ENCODE measurements around the gene SNX22. TPM values are rescaled to one million over a fixed set of nuclear protein-coding genes. Genes with fewer than 3 reads are reported as not detected.
"Not testable (repeated sequence)": the region's sequence is repeated elsewhere in the genome, so short reads cannot be mapped to it uniquely, and the experiment has no call there.

The SNX22 gene
- total RNA-seq, result under 1 TPM; 0.19 to 0.47 TPM

- DNase-seq, result peak; percentile 12
- intact Hi-C loops (cut with micrococcal nuclease), result loop anchor here (2.0 to 10.0 kb wide), 4 partner anchors 317 to 685 kb away; partner anchors contain the start of gene HERC1
These were observed at the start of gene SNX22 for GRCh38 chr15:64151727-64152506. SNX22 (plus strand) TSS chr15:64151731; CDS start chr15:64151776, 45 bp downstream.

GRCh38 chr15:64102497-64102896, 49.0 kb upstream of the SNX22 start:
- intact Hi-C loops (cut with micrococcal nuclease), result no loop called here
- CTCF ChIA-PET, result no interaction called here
- Mint-ChIP-seq H3K4me3 (no peak overlapping the region), H3K9me3 (no peaks in the 10 kb centered on the region), H3K27ac (no peak overlapping the region), H3K36me3 (ENCODE audit: low read depth) (peaks cover 3% of the 10 kb centered on the region), H3K27me3 (ENCODE audit: low read depth) (no peaks in the 10 kb centered on the region), H3K4me1 (ENCODE audit: low read depth) (peaks cover 59% of the 10 kb centered on the region)
- no peak for DNase-seq

More at GRCh38 chr15:64151727-64152506, at the start of gene SNX22:
- Mint-ChIP-seq H3K27ac (no peak within 1 kb of the TSS), H3K36me3 (ENCODE audit: low read depth) (peaks cover 7% of the 10 kb centered on the region), H3K27me3 (ENCODE audit: low read depth) (peaks cover 11% of the 10 kb centered on the region), H3K9me3 (no peaks in the 10 kb centered on the region), H3K4me3 (peak within 1 kb of the TSS; percentile 68), H3K4me1 (ENCODE audit: low read depth) (peaks cover 20% of the 10 kb centered on the region)
- CTCF ChIA-PET, result interaction anchor here (1.3 to 2.0 kb wide), 3 partner anchors 7 to 54 kb away, joined by 6 to 7 read pairs (median 7); no protein-coding TSS in a partner anchor

- no peaks in the 10 kb centered on the region for H3K9me3 Mint-ChIP-seq
- H3K27me3 Mint-ChIP-seq (ENCODE audit: low read depth), result no peaks in the 10 kb centered on the region
- CTCF ChIA-PET, result interaction anchor here (0.6 to 1.4 kb wide), 4 partner anchors 49 to 841 kb away, joined by 3 to 5 read pairs (median 4); no protein-coding TSS in a partner anchor
- H3K4me1 Mint-ChIP-seq (ENCODE audit: low read depth), result peaks cover 52% of the 10 kb centered on the region
- no peak overlapping the region for H3K27ac Mint-ChIP-seq
- no peak for DNase-seq
- intact Hi-C loops (cut with micrococcal nuclease), result no loop called here
- H3K4me3 Mint-ChIP-seq, result no peak overlapping the region
- H3K36me3 Mint-ChIP-seq (ENCODE audit: low read depth), result peaks cover 3% of the 10 kb centered on the region
These were observed 46.3 kb upstream of the SNX22 start for GRCh38 chr15:64105113-64105704.

- CTCF ChIA-PET, result interaction anchor here (1.0 to 2.0 kb wide), 2 partner anchors 41 to 47 kb away, joined by 4 to 7 read pairs; no protein-coding TSS in a partner anchor
- intact Hi-C loops (cut with micrococcal nuclease), result no loop called here
- no peaks in the 10 kb centered on the region for H3K27me3 Mint-ChIP-seq (ENCODE audit: low read depth)
- DNase-seq, result no peak
- no peak overlapping the region for H3K4me3 Mint-ChIP-seq
- H3K9me3 Mint-ChIP-seq, result no peaks in the 10 kb centered on the region
- H3K27ac Mint-ChIP-seq, result no peak overlapping the region
- peaks cover 55% of the 10 kb centered on the region for H3K4me1 Mint-ChIP-seq (ENCODE audit: low read depth)
- peaks cover 4% of the 10 kb centered on the region for H3K36me3 Mint-ChIP-seq (ENCODE audit: low read depth)
These were observed 44.2 kb upstream of the SNX22 start for GRCh38 chr15:64107337-64107736.

- H3K9me3 Mint-ChIP-seq; intact Hi-C loops (cut with micrococcal nuclease); DNase-seq; H3K4me3 Mint-ChIP-seq; H3K27me3 Mint-ChIP-seq (ENCODE audit: low read depth); H3K27ac Mint-ChIP-seq: not testable (repeated sequence)
- CTCF ChIA-PET, result interaction anchor here (2.0 kb wide), 1 partner anchor 44 kb away, joined by 6 read pairs; no protein-coding TSS in a partner anchor
- peaks cover 50% of the 10 kb centered on the region for H3K4me1 Mint-ChIP-seq (ENCODE audit: low read depth)
- peaks cover 14% of the 10 kb centered on the region for H3K36me3 Mint-ChIP-seq (ENCODE audit: low read depth)
These were observed 41.3 kb upstream of the SNX22 start for GRCh38 chr15:64110108-64110701.

- Mint-ChIP-seq H3K9me3 (no peaks in the 10 kb centered on the region), H3K4me3 (no peak overlapping the region), H3K36me3 (ENCODE audit: low read depth) (peaks cover 14% of the 10 kb centered on the region), H3K27me3 (ENCODE audit: low read depth) (no peaks in the 10 kb centered on the region), H3K27ac (no peak overlapping the region), H3K4me1 (ENCODE audit: low read depth) (peaks cover 46% of the 10 kb centered on the region)
- no peak for DNase-seq
- CTCF ChIA-PET, result interaction anchor here (2.0 kb wide), 1 partner anchor 43 kb away, joined by 6 read pairs; no protein-coding TSS in a partner anchor
- intact Hi-C loops (cut with micrococcal nuclease), result no loop called here
These were observed 40.4 kb upstream of the SNX22 start for GRCh38 chr15:64110950-64111678.

- no peak for DNase-seq
- CTCF ChIA-PET, result interaction anchor here (0.5 to 2.0 kb wide), 2 partner anchors 43 to 316 kb away, joined by 3 to 6 read pairs; no protein-coding TSS in a partner anchor
- no peak overlapping the region for H3K4me3 Mint-ChIP-seq
- H3K27me3 Mint-ChIP-seq (ENCODE audit: low read depth), result no peaks in the 10 kb centered on the region
- H3K4me1 Mint-ChIP-seq (ENCODE audit: low read depth), result peaks cover 42% of the 10 kb centered on the region
- H3K27ac Mint-ChIP-seq, result peak overlapping the region; percentile 67
- intact Hi-C loops (cut with micrococcal nuclease), result no loop called here
- H3K9me3 Mint-ChIP-seq, result no peaks in the 10 kb centered on the region
- H3K36me3 Mint-ChIP-seq (ENCODE audit: low read depth), result peaks cover 14% of the 10 kb centered on the region
These were observed 39.9 kb upstream of the SNX22 start for GRCh38 chr15:64111679-64112050.

GRCh38 chr15:64112073-64112772, 39.3 kb upstream of the SNX22 start:
- peaks cover 16% of the 10 kb centered on the region for H3K36me3 Mint-ChIP-seq (ENCODE audit: low read depth)
- no peak for DNase-seq
- H3K27ac Mint-ChIP-seq, result peak overlapping the region; percentile 67
- intact Hi-C loops (cut with micrococcal nuclease), result no loop called here
- CTCF ChIA-PET, result interaction anchor here (0.5 to 2.0 kb wide), 3 partner anchors 42 to 544 kb away, joined by 3 to 6 read pairs (median 4); no protein-coding TSS in a partner anchor
- no peaks in the 10 kb centered on the region for H3K9me3 Mint-ChIP-seq
- H3K4me3 Mint-ChIP-seq, result no peak overlapping the region
- H3K4me1 Mint-ChIP-seq (ENCODE audit: low read depth), result peaks cover 38% of the 10 kb centered on the region
- no peaks in the 10 kb centered on the region for H3K27me3 Mint-ChIP-seq (ENCODE audit: low read depth)

- Mint-ChIP-seq H3K36me3 (ENCODE audit: low read depth) (peaks cover 19% of the 10 kb centered on the region), H3K4me3 (no peak overlapping the region), H3K27ac (peak overlapping the region; percentile 67), H3K4me1 (ENCODE audit: low read depth) (peaks cover 38% of the 10 kb centered on the region), H3K9me3 (no peaks in the 10 kb centered on the region), H3K27me3 (ENCODE audit: low read depth) (no peaks in the 10 kb centered on the region)
- intact Hi-C loops (cut with micrococcal nuclease), result no loop called here
- DNase-seq, result no peak
- CTCF ChIA-PET, result interaction anchor here (0.6 kb wide), 1 partner anchor 544 kb away, joined by 4 read pairs; no protein-coding TSS in a partner anchor
These were observed 38.6 kb upstream of the SNX22 start for GRCh38 chr15:64112904-64113303.

GRCh38 chr15:64117759-64118487, 33.6 kb upstream of the SNX22 start:
- Mint-ChIP-seq H3K27ac (no peak overlapping the region), H3K9me3 (no peaks in the 10 kb centered on the region), H3K4me1 (ENCODE audit: low read depth) (peaks cover 3% of the 10 kb centered on the region)

GRCh38 chr15:64120322-64120721, 31.2 kb upstream of the SNX22 start:
- H3K27ac Mint-ChIP-seq; DNase-seq; H3K9me3 Mint-ChIP-seq; intact Hi-C loops (cut with micrococcal nuclease); H3K4me1 Mint-ChIP-seq (ENCODE audit: low read depth); CTCF ChIA-PET; H3K27me3 Mint-ChIP-seq (ENCODE audit: low read depth); H3K4me3 Mint-ChIP-seq: not testable (repeated sequence)
- peaks cover 21% of the 10 kb centered on the region for H3K36me3 Mint-ChIP-seq (ENCODE audit: low read depth)

More at GRCh38 chr15:64117759-64118487, 33.6 kb upstream of the SNX22 start:
- DNase-seq, result no peak
- intact Hi-C loops (cut with micrococcal nuclease), result no loop called here
- Mint-ChIP-seq H3K4me3 (no peak overlapping the region), H3K36me3 (ENCODE audit: low read depth) (peaks cover 24% of the 10 kb centered on the region), H3K27me3 (ENCODE audit: low read depth) (no peaks in the 10 kb centered on the region)
- CTCF ChIA-PET, result interaction anchor here (0.6 to 1.2 kb wide), 2 partner anchors 21 to 944 kb away, joined by 3 to 4 read pairs; no protein-coding TSS in a partner anchor
